ENCODE data around the gene NECAB3. TPM values are rescaled to one million over a fixed set of nuclear protein-coding genes. Genes with fewer than 3 reads are reported as not detected.

NECAB3 gene
- total RNA-seq, 1 experiment from 2014 or later = 105 TPM

DNA sequence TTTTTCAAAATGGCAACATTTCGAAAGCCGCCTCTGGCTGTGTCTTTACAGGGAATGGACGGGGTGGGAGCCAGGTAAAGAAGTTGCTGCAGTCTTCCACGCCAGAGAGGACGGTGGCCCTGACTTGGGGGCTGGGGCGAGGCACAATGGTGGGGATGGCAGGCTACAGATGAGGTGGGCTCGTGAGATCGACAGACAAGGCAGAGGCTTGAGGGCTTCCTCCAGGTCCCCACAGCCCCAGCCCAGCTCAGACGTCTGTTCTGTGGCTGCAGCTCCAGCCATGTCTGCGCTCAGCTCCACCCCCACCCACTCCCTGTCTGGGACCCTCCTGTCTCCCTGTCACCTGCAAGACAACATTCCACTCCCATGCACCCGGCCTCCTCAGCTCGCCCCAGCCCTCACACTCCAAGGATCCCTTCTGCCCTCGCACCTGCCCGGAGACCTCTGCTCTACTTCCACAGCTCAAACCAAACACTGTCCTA, 19.5 kb downstream of the NECAB3 start:
- H3K9me3 Mint-ChIP-seq (ENCODE audit: unreplicated experiment) = no peaks in the 10 kb centered on the region
- BruUV-seq (replicated peaks) = no TSS peak
- peak; percentile 77 to 89 for DNase-seq
- peak overlapping the region; percentile 0 for H3K4me3 Mint-ChIP-seq (ENCODE audit: unreplicated experiment)
- H3K36me3 Mint-ChIP-seq (ENCODE audit: insufficient read depth, unreplicated experiment) = peaks cover 77% of the 10 kb centered on the region
- H3K4me1 ChIP-seq = peaks cover 27% of the 10 kb centered on the region
- H3K27ac Mint-ChIP-seq (ENCODE audit: unreplicated experiment) = peak overlapping the region; percentile 66
- H3K9me3 ChIP-seq = no peaks in the 10 kb centered on the region
- no peak overlapping the region for H3K4me3 ChIP-seq (ENCODE audit: low read depth, low read length)
- no peaks in the 10 kb centered on the region for H3K27me3 ChIP-seq (replicated peaks; ENCODE audit: control insufficient read depth, insufficient read depth, low read length)
- intact Hi-C loops (cut with micrococcal nuclease; ENCODE audit: unreplicated experiment) = no loop called here
- ChIA-PET CTCF (interaction anchor here (1.8 to 6.5 kb wide), 4 partner anchors 11 to 200 kb away, joined by 8 to 127 read pairs (median 41); partner anchors contain the start of gene ACTL10), POLR2A (interaction anchor here (1.9 to 2.8 kb wide), 3 partner anchors 9 to 165 kb away, joined by 7 to 28 read pairs (median 26); partner anchors contain the start of genes ACTL10 and CBFA2T2)
- TF ChIP-seq, protein P1, sequence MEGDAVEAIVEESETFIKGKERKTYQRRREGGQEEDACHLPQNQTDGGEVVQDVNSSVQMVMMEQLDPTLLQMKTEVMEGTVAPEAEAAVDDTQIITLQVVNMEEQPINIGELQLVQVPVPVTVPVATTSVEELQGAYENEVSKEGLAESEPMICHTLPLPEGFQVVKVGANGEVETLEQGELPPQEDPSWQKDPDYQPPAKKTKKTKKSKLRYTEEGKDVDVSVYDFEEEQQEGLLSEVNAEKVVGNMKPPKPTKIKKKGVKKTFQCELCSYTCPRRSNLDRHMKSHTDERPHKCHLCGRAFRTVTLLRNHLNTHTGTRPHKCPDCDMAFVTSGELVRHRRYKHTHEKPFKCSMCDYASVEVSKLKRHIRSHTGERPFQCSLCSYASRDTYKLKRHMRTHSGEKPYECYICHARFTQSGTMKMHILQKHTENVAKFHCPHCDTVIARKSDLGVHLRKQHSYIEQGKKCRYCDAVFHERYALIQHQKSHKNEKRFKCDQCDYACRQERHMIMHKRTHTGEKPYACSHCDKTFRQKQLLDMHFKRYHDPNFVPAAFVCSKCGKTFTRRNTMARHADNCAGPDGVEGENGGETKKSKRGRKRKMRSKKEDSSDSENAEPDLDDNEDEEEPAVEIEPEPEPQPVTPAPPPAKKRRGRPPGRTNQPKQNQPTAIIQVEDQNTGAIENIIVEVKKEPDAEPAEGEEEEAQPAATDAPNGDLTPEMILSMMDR (IDR thresholded peaks at IDR 0.05; ENCODE audit: insufficient read depth in 1 of 2, low read depth in 1 of 2, low read length in 1 of 2, severe bottlenecking in 1 of 2, unreplicated experiment in 1 of 2) = no peak
- H3K27me3 Mint-ChIP-seq (ENCODE audit: insufficient read depth, unreplicated experiment) = no peaks in the 10 kb centered on the region
- 0 out of 2 replicates have a peak, but pooled peaks cover 1% of the 10 kb centered on the region for H3K36me3 ChIP-seq (ENCODE audit: control insufficient read depth, insufficient read depth, low read length)
- H3K4me1 Mint-ChIP-seq (ENCODE audit: low read depth, unreplicated experiment) = peaks cover 25% of the 10 kb centered on the region

GRCh38 chr20:33653900-33654596, 20.2 kb downstream of the NECAB3 start:
- POLR2A ChIA-PET = interaction anchor here (1.9 to 2.8 kb wide), 3 partner anchors 10 to 165 kb away, joined by 7 to 28 read pairs (median 26); partner anchors contain the start of genes ACTL10 and CBFA2T2
- Mint-ChIP-seq H3K36me3 (ENCODE audit: insufficient read depth, unreplicated experiment) (peaks cover 77% of the 10 kb centered on the region), H3K4me3 (ENCODE audit: unreplicated experiment) (peak overlapping the region; percentile 0), H3K27ac (ENCODE audit: unreplicated experiment) (peak overlapping the region; percentile 66), H3K4me1 (ENCODE audit: low read depth, unreplicated experiment) (peaks cover 25% of the 10 kb centered on the region), H3K9me3 (ENCODE audit: unreplicated experiment) (no peaks in the 10 kb centered on the region), H3K27me3 (ENCODE audit: insufficient read depth, unreplicated experiment) (no peaks in the 10 kb centered on the region)
- Histone ChIP-seq H3K27me3 (replicated peaks; ENCODE audit: control insufficient read depth, insufficient read depth, low read length) (no peaks in the 10 kb centered on the region), H3K4me1 (peaks cover 27% of the 10 kb centered on the region), H3K36me3 (ENCODE audit: control insufficient read depth, insufficient read depth, low read length) (0 out of 2 replicates have a peak, but pooled peaks cover 1% of the 10 kb centered on the region), H3K4me3 (ENCODE audit: low read depth, low read length) (no peak overlapping the region), H3K9me3 (no peaks in the 10 kb centered on the region)
- TF ChIP-seq, protein P1 (IDR thresholded peaks at IDR 0.05; ENCODE audit: insufficient read depth in 1 of 2, low read depth in 1 of 2, low read length in 1 of 2, severe bottlenecking in 1 of 2, unreplicated experiment in 1 of 2) = no peak
- intact Hi-C loops (cut with micrococcal nuclease; ENCODE audit: unreplicated experiment) = loop anchor here (1.0 to 2.0 kb wide), 4 partner anchors 31 to 254 kb away; no protein-coding TSS in a partner anchor
- CTCF ChIA-PET = interaction anchor here (0.6 to 6.5 kb wide), 23 partner anchors 9 to 392 kb away, joined by 3 to 127 read pairs (median 4); partner anchors contain the start of genes ACTL10, CBFA2T2, CDK5RAP1 and SNTA1
- no TSS peak for BruUV-seq (replicated peaks)
- DNase-seq = peak; percentile 80 to 91

DNA sequence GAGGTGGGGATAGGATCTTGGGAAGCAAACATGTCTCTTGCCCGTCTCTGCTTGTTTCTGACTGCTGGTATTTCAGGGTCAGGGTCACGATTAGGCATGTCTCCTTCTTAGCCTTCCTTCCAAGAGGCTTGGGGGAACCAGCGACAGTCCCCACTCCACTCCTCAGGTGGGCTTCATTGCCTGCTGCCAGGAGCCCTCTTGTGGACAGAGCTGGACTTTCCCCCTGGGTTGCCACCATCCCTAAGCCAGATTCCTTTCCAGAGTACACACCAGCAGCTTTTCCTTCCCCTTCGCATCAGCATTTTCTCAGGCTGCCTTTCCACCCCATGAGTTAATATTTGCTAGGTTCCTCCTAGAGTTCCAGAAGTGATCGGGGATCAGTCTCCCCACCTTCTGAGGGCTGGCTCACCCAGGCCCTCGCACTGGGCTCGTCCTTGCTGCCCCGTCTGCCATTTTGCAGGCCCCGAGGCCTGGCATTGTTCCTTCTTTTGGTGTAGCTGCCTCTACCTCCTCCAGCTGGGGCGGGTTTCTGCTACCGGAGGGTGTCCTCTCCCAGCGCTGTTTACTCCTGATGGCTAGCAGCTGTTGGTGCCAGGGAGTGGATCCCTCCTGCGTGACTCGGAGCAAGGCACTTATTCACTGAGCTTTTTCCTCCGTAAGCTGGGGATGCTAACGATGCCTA, 20.9 kb downstream of the NECAB3 start:
- H3K4me1 Mint-ChIP-seq (ENCODE audit: low read depth, unreplicated experiment) = peaks cover 25% of the 10 kb centered on the region
- BruUV-seq (replicated peaks) = no TSS peak
- no peaks in the 10 kb centered on the region for H3K27me3 Mint-ChIP-seq (ENCODE audit: insufficient read depth, unreplicated experiment)
- TF ChIP-seq, protein P1 (IDR thresholded peaks at IDR 0.05; ENCODE audit: insufficient read depth in 1 of 2, low read depth in 1 of 2, low read length in 1 of 2, severe bottlenecking in 1 of 2, unreplicated experiment in 1 of 2) = peak; percentile 99
- H3K4me1 ChIP-seq = peaks cover 27% of the 10 kb centered on the region
- peak; percentile 90 to 92 for DNase-seq
- no peaks in the 10 kb centered on the region for H3K27me3 ChIP-seq (replicated peaks; ENCODE audit: control insufficient read depth, insufficient read depth, low read length)
- H3K4me3 ChIP-seq (ENCODE audit: low read depth, low read length) = no peak overlapping the region
- no peaks in the 10 kb centered on the region for H3K9me3 ChIP-seq
- peak overlapping the region; percentile 66 for H3K27ac Mint-ChIP-seq (ENCODE audit: unreplicated experiment)
- H3K36me3 ChIP-seq (ENCODE audit: control insufficient read depth, insufficient read depth, low read length) = 0 out of 2 replicates have a peak, but pooled peaks cover 1% of the 10 kb centered on the region
- ChIA-PET POLR2A (interaction anchor here (0.5 to 2.8 kb wide), 5 partner anchors 10 to 456 kb away, joined by 3 to 28 read pairs (median 7); partner anchors contain the start of genes ACTL10 and CBFA2T2), CTCF (interaction anchor here (0.6 to 6.5 kb wide), 23 partner anchors 9 to 391 kb away, joined by 3 to 127 read pairs (median 4); partner anchors contain the start of genes ACTL10, CBFA2T2, CDK5RAP1 and SNTA1)
- intact Hi-C loops (cut with micrococcal nuclease; ENCODE audit: unreplicated experiment) = loop anchor here (1.0 to 2.0 kb wide), 4 partner anchors 31 to 253 kb away; no protein-coding TSS in a partner anchor
- no peaks in the 10 kb centered on the region for H3K9me3 Mint-ChIP-seq (ENCODE audit: unreplicated experiment)
- peaks cover 76% of the 10 kb centered on the region for H3K36me3 Mint-ChIP-seq (ENCODE audit: insufficient read depth, unreplicated experiment)
- peak overlapping the region; percentile 24 for H3K4me3 Mint-ChIP-seq (ENCODE audit: unreplicated experiment)

Measured in Caco-2 (cell line).